Measurements from ENCODE around the gene ERI3. TPM values are rescaled to one million over a fixed set of nuclear protein-coding genes. Genes with fewer than 3 reads are reported as not detected.
A peak's percentile ranks its signal among the peaks of the same experiment; 100 is the strongest.

Gene ERI3, protein sequence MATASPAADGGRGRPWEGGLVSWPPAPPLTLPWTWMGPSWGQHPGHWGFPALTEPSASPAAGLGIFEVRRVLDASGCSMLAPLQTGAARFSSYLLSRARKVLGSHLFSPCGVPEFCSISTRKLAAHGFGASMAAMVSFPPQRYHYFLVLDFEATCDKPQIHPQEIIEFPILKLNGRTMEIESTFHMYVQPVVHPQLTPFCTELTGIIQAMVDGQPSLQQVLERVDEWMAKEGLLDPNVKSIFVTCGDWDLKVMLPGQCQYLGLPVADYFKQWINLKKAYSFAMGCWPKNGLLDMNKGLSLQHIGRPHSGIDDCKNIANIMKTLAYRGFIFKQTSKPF
- total RNA-seq, result 79.5 TPM

DNA sequence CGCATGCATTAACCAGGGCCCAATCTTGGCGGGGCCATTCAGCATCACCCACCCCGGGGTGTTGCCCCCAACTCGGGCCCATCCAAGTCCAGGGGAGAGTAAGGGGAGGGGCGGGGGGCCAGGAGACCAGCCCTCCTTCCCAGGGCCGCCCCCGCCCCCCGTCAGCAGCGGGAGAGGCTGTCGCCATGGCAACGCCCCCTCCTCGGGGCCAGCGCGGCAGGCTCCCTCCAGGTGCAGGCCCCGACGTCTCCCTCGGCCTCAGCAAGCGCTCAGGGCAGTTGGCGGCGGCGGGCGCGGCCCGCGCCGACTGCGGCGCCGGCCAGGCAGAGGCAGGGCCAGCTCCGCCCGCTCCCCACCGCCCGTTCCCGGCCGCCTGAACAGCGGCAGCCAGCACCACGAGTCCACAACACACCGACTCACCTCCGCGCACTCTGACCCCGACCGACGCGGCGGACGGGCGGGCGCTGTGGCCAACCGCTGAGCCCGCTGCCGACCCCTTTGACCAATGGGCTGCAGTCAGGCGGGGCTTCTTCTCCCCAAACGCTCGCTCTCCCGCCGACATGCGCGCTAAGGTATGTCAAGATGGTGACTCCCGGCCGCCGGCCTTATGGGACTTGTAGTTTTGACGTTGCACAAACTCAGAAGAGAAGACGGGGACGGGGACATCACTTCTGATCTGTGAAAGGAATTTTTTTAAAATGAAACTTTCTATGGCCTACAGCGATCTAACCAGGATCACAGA lies at the start of gene ERI3:
Gene ERI3, minus strand, starts transcription at position 418 of the 742 bp plus-strand sequence. Its CDS starts 231 bp downstream, at position 187.
- FAIRE-seq, result peak; percentile 81
- peak; percentile 98 to 99 for DNase-seq (ENCODE audit: low spot score in 2 of 2)

DNA sequence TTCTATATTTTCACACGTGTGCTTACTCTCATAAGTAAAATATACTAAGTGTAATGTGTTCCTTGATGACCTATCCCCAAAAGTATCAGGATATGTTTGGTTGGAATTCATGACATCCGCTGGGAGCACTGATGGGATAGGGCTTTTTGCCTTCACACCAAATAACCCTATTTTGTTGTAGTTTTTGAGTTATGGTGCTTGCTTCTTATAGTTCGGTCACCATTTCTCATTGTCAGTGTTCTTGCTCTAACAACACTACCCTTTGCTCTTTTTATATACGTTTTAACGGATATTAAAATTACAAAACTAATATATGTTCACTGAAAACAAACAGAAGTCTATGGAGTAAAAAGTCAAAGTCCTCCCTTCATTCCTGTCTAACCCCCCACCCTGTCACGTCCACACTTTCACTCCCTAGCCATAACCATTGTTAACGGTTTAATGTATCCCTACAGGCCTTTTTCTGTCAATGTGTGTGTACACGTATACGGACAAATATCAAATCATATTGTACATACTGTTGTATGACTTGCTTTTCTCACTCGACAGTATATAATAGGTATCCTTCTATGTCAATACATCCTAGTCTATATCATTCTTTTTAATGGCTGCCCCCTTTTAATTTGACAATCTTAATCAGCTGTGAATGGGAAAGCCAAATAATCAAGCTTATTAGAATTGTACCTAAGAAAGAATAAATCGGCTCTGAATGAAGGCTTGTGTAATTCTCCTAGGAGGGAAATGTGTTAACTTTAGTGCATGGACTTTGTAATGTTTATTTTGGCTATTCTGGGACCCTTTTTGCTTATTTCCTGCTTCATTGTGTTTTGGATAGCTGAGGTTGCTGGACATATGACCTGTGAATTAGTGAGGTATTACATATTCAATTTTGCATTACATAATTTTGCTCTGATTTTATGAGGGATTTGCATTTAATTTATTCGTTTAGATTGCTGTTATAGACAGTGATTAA lies 46.5 kb upstream of the ERI3 start:
- DNase-seq (ENCODE audit: low spot score in 2 of 2) (no peak), FAIRE-seq (no peak)

DNA sequence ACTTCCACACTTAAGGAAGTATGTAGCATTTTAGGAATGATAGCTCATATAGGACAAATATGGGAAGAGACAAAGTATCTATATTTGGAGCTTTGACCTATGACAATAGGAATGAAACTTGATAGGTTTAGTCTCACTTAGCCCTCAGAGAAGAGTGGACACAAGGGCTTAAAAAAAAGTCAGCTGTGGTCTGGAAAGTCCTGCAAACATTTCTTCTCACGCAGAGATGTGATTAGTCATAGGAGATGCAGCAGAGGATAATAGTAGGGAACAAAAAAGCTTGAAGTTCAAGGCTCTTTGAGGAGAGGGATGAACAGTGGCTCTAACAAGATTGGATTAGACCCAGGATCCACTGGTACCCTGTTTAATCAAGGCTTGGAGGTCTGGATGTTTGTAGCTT lies 35.2 kb upstream of the ERI3 start:
- DNase-seq (ENCODE audit: low spot score in 2 of 2) (no peak), FAIRE-seq (no peak)

DNA sequence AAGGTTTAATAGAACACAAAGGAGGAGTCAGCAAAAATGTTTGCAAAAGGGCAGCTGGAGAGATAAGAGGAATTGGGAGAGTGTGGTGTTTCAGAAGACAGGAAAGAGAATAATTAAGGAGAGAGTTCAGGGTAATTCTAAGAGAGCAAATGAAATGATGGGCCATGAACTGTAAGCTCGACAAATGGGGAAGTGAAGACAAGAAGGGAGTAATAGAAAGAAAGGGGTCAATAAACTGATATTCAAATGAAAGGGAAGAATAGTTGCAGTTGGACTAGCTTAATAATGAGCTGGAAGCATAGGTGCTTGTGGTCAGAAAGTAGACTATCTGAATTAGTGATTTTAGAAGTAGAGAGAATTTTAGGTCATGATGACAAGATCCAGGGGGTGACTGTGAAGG lies 34.4 kb upstream of the ERI3 start:
- FAIRE-seq, result no peak
- no peak for DNase-seq (ENCODE audit: low spot score in 2 of 2)

DNA sequence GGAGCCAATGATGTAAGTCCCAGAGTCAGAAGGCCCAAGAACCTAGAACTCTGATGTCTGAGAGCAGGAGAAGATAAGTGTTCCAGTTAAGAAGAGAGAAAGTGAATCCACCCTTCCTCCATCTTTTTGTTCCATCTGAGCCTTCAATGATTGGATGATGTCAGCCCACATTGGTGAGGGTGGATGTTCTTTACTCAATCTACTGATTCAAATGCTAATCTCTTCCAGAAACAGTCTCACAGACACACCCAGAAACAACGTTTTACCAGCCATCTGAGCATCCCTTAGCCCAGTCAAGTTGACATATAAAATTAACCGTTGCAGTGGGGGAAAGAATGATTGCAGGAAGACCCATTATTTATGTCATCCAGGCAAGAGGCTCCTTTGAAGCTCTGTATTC lies 33.5 kb upstream of the ERI3 start:
- no peak for DNase-seq (ENCODE audit: low spot score in 2 of 2)
- FAIRE-seq, result no peak

DNA sequence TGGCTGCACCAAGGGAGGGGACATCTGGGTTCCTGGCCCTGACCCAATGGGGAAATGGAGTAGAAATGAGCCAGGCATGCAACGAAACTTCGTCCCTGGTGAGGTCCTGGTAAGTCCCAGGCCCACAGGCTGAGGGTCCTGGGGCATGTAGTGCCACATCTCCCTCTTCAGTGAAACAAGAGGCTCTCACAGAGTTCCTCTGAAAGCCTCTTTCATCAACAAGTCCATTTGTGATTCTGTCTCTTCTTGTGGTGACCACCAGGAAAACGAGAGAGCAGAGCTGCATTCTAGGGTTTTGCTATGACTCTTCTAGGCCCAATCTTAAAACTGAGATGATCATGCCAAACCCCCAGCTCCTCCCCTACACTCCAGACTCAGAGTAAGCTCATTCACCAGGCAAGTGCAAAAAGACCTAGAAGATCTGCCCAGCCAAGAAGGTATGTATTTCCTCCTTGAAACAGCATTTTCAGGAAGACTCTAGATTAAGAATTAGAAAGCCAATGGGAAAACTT lies 25.7 kb upstream of the ERI3 start:
- no peak for FAIRE-seq
- no peak for DNase-seq (ENCODE audit: low spot score in 2 of 2)

DNA sequence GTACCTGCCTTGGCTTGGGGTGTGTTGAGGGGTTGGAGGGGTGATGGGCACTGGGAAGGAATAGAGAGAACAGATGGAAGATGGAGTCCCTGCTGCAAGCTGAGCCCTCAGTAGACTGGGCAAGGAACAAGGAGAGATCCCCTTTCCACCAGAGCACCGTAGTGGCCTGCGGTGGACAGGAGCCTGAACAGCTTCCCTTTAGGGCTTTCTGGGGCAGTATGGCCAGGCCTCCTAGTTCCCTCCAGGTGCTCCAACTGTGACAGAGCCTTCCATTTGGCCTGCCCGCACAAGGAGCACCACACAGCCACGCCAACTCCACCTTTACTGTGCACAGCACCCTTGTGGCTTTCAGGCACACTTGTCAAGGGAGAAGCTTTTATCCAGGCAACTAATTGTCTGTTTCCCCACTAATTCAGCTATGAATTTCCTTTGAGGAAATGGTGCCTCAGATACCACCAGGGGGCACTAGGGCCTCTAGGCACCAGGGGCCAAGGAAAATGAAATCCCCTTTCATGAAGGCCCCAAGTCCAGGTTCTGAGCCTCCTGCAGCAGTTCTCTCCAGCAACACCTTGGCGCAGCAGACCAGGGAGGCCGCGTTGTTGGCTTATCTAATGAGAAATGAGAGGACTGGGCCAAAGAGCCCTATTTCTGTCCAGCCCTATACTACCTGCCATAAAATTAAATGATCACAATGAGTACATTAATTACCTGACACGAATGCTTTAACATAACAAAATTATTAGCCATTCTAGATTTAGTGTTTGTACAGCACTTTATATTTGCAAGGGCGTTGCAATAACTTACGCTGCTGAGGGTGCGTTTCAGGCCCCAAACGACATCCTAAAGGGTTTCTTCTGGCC lies 23.1 kb upstream of the ERI3 start:
- no peak for FAIRE-seq

DNA sequence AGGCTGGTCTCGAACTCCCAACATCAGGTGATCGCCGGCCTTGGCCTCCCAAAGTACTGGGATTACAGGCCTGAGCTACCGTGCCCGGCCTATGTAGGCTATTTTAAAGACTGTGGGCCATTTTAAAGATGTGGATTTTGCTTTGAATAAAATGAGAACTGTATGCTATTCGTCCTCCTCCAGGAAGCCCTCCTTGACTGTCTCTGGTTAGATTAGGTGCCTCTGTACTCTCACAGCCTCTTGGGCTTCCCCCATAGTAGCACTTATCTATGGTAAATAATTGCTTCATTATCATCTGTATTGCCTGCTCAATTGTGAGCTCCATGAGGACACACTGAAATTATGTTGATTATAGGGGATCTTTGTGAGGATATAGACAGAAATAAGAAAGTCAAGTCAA lies 20.5 kb upstream of the ERI3 start:
- no peak for FAIRE-seq
- DNase-seq (ENCODE audit: low spot score in 2 of 2), result no peak

More for the DNA sequence above, 23.1 kb upstream of the ERI3 start:
- DNase-seq (ENCODE audit: low spot score in 2 of 2), result peak in 1 of 2 donors; percentile 26

DNA sequence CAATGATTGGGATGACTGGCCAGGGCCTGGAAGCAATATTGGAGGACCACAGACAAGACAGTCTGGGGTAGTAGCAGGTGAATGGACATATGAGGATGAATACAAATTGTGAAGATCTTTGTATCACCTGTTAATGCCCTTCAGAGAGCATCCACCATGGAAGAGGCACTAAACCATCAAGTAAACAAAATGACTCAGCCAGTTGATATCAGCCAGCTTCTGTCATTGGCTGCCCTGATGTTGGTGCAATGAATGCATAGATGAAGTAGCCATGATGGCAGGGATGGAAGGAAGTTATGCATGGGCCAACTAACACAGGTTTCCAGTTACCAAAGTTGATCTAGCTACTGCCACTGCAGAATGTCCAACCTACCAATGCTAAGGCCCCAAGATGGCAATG lies 16.1 kb upstream of the ERI3 start:
- DNase-seq (ENCODE audit: low spot score in 2 of 2) (no peak), FAIRE-seq (no peak)

DNA sequence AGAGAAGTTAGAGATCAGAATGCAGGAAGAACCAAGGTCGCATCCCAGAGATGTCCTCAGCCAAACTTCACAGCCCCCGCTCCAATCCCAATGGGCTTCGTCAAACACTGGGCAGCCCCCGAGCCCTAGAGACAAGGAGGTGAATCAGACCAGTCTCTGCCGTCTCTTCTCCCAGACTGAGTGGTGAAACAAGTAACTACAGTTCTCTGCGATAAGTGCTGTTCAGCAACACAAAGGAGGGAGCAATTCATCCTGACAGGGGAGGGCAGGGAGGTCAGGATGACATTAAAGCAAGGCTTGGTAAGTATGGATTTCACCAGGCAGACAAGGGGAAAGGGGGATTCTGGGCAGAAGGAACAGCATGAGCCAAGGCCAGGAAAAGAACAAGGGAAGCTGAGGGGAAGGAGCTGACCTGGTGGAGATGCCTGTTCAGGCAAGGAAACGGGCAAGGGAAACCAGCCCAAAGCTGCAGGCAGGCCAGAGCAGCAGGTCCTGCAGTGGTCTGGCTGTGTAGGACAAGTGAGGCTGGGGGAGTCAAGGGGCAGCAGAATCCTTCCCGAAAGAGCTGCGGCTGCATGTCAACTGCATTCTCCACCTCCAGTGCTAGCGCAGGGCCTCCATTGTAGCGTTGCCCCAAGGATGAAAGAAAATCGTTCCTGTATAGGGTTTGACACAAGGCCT lies 13.6 kb upstream of the ERI3 start:
- FAIRE-seq, result no peak

DNA sequence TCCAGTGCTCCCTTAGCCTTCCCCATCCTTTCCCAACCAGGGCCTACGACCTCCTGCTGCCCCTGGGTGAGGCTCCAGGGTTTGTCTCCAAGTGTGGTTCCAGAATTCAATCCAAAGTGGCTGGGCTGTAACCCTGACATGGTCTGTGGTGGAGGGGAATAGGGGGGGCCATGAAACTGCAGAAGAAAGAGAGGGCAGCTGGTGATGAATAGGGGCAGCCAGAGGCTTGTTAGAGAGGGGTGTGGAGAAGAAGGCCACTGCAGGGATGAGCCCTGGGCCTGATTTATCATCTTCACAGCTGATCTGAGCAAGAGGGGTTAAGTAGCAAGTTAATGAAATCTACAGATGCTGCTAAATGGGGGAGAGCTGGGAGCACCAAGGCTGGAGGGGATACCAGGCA lies 12.9 kb upstream of the ERI3 start:
- FAIRE-seq (no peak), DNase-seq (ENCODE audit: low spot score in 2 of 2) (no peak)

More for the DNA sequence above, 13.6 kb upstream of the ERI3 start:
- no peak for DNase-seq (ENCODE audit: low spot score in 2 of 2)

DNA sequence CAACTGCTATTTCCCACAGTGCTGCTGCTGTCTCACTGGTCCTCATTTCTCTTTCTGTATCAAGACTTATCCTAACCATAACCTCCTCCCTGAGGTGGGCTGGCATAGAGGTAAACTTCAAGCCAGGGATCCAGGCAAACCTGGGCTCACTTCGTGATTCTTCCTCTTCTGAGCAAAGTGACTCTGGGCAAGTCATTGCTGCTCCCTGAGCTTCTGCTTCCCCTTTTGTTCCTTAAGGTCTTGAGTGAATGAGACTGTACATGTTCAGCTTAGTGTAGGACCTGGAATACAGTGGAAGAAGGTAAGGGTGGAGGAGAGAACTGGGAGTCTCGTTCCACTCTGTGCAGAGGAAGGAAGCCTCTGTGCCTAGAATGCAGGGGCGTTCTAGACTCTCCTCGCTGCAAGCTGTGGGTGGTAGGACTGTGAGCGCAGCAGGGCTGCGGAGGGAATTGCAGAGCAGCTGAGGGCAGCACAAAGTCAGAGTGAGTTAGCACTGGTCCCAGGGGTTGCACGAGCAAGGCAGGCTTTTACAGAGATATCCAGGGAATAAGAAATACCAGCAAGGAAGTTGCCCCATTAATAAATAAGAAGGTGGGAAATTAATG lies 11.4 kb upstream of the ERI3 start:
- DNase-seq (ENCODE audit: low spot score in 2 of 2) (no peak), FAIRE-seq (no peak)

DNA sequence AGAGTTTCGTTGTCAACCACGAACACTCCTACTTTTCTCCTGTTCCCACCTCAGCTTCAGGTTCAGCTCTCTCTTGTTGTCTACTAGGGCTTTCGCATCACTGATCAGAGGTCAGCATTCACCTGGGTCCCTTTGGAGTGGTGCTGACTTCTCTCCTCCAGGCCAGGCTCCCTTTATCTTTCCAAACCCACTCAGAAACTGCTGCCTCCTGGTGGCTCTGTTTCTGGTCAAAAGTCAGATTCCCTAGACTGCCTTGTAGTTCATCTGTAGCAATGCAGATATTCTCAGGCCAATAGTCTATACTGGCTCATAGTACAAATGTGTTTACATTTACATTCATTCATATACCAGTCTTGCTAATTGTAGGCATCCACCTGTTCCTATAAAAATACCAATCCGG lies 6.4 kb upstream of the ERI3 start:
- FAIRE-seq (no peak), DNase-seq (ENCODE audit: low spot score in 2 of 2) (no peak)

DNA sequence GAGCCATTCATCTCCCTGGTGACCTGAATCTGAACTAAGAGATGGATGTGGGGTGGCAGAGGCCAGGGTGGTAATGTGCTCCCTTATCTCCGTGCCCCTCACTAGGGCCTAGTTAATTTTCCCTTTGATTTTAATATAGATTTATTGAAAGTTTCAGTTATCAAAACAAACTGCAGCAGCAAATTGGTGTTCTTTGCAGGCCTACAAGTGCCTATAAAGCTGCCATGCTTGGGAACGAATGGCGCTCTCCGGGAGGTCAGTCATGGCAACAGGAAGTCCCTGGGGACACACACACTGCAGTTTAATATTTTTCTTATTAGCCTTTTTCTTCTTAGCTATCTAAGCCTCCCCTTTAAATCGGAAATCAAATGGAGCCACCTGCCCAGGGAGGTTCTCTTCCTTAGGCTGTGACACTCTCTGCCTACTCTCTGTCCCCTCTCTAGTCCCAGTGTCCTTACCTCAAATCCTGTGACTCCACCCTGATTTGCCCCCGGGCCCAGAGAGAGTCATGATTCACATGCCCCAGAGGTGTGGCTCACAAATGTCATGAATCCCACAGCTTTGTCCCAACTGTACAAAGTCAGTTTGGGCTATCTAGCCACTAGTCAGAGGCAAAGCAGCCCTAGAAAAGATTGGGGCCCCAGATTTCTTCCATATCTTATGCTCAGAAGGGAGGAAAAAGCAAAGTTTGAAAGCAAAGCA lies 4.3 kb upstream of the ERI3 start:
- FAIRE-seq (no peak), DNase-seq (ENCODE audit: low spot score in 2 of 2) (no peak)

DNA sequence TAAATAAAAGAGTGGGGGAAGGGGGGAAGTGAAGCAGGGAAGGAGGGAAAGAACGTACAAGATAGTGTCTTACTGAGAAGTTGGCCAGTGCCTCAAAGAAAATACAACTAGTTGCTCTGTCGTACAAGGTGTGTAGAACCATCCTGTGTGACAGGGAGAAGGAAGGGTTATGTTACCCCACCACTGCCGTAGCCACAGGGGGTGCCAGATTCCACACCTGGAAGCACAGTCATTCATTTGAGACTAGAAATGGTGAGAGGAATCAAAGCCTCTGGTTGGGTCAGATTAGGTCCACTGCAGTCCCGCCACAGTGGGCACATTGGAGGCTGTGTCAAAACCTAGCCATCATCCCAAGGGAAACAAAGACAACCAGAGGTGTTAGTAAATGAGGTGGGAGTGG lies 2.7 kb upstream of the ERI3 start:
- DNase-seq (ENCODE audit: low spot score in 2 of 2) (no peak), FAIRE-seq (no peak)

DNA sequence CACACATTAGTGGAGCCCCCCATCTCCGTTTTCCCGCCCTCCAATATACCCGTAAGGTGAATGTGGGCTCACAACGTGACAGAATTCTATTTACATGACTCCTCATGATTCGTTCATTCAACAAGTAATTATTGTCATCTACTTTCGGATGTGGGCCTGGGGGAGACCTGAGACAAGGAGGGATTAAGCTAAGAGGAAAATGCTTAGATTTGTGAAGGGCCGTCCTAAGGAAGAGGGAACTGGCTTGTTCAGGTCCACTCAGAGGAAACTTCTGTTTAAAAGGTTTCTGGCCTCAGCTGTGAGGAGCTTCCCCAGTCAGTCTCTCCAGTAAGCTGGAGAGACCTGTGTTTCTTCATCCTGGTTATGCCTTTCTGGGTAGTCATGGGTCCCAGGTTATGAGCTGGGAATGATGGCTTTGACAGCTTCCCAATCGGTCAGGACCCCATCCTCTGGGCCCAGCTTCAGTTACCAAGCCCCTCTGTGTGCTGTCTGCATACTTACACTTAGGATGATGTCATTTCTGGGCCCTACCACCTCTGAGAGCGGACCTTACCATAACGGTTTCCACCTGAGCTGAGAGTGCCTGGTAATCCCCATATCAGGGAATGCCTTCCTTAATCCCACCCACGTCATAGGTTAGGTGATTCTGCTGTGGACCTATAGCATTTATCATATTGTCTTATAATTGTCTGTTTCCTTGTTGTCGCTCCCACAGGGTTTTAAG lies 687 bp upstream of the ERI3 start:
- DNase-seq (ENCODE audit: low spot score in 2 of 2), result no peak
- FAIRE-seq, result no peak

DNA sequence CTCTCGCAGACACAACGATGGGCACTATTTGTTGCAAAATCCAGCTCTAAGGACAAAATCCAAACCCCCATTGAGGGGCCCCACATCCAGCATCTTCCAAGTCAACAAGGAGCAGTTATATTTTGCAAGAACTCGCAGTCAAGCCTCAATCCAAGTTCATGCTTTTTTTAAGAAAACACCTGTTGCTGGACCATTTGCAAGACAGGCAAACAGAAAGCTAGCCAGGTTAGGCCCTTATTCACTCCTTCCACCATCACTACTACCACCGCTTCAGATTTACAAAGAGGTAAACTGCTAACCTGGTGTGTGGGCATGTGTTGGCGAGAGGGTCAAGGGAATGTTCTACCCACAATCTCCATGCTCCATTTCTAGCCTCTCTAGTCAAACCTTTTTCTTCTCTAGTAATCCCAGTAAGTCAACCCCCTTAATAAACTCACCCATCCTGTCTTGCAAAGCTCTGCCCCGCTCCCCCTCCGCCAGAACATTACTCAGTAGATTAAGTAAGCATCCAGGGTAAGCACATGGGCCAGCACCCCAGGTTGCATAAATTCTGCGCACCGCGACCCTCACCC lies 703 bp downstream of the ERI3 start:
- DNase-seq (ENCODE audit: low spot score in 2 of 2) (no peak), FAIRE-seq (no peak)

Data from frontal cortex (tissue), 4 donors.